Measurements from ENCODE around the gene ARHGAP24. TPM values are rescaled to one million over a fixed set of nuclear protein-coding genes. Genes with fewer than 3 reads are reported as not detected.

ARHGAP24 gene
- total and polyA plus RNA-seq, 10 of the 15 experiments (the other 5 are each of a cell fraction or from before 2014, with no cell fraction given): 0.10 to 4.2 (median 0.52) TPM

GRCh38 chr4:85970535-85970934, 495.6 kb downstream of the ARHGAP24 start (continued):
- TF ChIP-seq PRDM15 (CRISPR knock-in tag; IDR thresholded peaks at IDR 0.05) (no peak), ZNF622 (IDR thresholded peaks at IDR 0.05) (no peak), ASH2L (IDR thresholded peaks at IDR 0.05; ENCODE audit: borderline replicate concordance, low read depth) (no peak), YBX1 (IDR thresholded peaks at IDR 0.05) (no peak)

GRCh38 chr4:85979276-85979675, 504.3 kb downstream of the ARHGAP24 start:
- Histone ChIP-seq H2AFZ (ENCODE audit: control insufficient read depth, low read depth, low read length) (no peak overlapping the region), H3K9me3 (replicated peaks; ENCODE audit: control insufficient read depth, insufficient read depth, low read length) (no peaks in the 10 kb centered on the region), H3K27me3 (replicated peaks in 1 of 2; ENCODE audit: control insufficient read depth in 2 of 2, insufficient read depth in 2 of 2, low read length in 1 of 2) (no peaks in the 10 kb centered on the region; a peak in 1 of 4 replicates), H3K27ac (ENCODE audit: control insufficient read depth, insufficient read depth) (no peak overlapping the region), H3K9ac (ENCODE audit: control insufficient read depth, insufficient read depth, low read length) (no peak overlapping the region), H3K4me1 (ENCODE audit: control insufficient read depth, insufficient read depth, low read length) (no peaks in the 10 kb centered on the region), H3K36me3 (ENCODE audit: control insufficient read depth in 2 of 2, insufficient read depth in 2 of 2, low read length in 1 of 2) (no peaks in the 10 kb centered on the region), H3K4me2 (ENCODE audit: control insufficient read depth, insufficient read depth) (no peak overlapping the region; the same call in 1 of the 2 replicates), H3K4me3 (no peak overlapping the region), H4K20me1 (ENCODE audit: control insufficient read depth, insufficient read depth) (no peaks in the 10 kb centered on the region), H3K79me2 (ENCODE audit: control insufficient read depth, insufficient read depth, low read length) (no peaks in the 10 kb centered on the region)
- CTCF ChIA-PET: interaction anchor here (2.7 kb wide), 1 partner anchor 10 kb away, joined by 11 read pairs; no protein-coding TSS in a partner anchor
- POLR2A ChIA-PET: no interaction called here
- RAD21 ChIA-PET (ENCODE audit: unreplicated experiment): no interaction called here
- FAIRE-seq (no peak), DNase-seq (ENCODE audit: low read depth, low spot score) (peak; percentile 30), ATAC-seq (peak; percentile 92)
- SMC1A ChIA-PET (ENCODE audit: uncharacterized antibody, unreplicated experiment): no interaction called here
- 3% methylated on average over 3 of the region's 3 CpGs for WGBS (ENCODE audit: insufficient coverage, insufficient replicate concordance, low lambda C conversion rate, missing lambda C conversion rate)
- no TSS peak for BruUV-seq (replicated peaks)
- intact Hi-C loops (cut with micrococcal nuclease; ENCODE audit: unreplicated experiment): no loop called here
- no peak for TF ChIP-seq CEBPZ (IDR thresholded peaks at IDR 0.05; ENCODE audit: low read depth, low read length)
- TF ChIP-seq RUNX3 (IDR thresholded peaks at IDR 0.05; ENCODE audit: low read length): peak; percentile 35
- in situ Hi-C loops (cut with MboI): loop anchor here (10.0 kb wide), 1 partner anchor 224 kb away; no protein-coding TSS in a partner anchor
